Activated naive CD4-positive, alpha-beta T cell treated with anti-CD3 and anti-CD28 coated beads, Interleukin-2, amount 50 U/mL, for 72 hours (primary cell): ENCODE results near the gene CLK3. TPM values are rescaled to one million over a fixed set of nuclear protein-coding genes. Genes with fewer than 3 reads are reported as not detected.
"Not testable (repeated sequence)": the region's sequence is repeated elsewhere in the genome, so short reads cannot be mapped to it uniquely, and the experiment has no call there.

ENCODE experiments used
- ATAC-seq, 2 donors: fragments of 150-1000 bp; cut with Tn5 transposase; 2 replicates each; pipeline ENCODE4 v1.10.0; 2021; ENCODE audit warnings: mild to moderate bottlenecking in 2 of 2, moderate library complexity in 2 of 2
- DNase-seq, 2 donors: peaks; one replicate each; pipeline ENCODE4 v3.0.0; 2021 to 2022; ENCODE audit warnings: low spot score in 2 of 2
- H3K27ac Mint-ChIP-seq, 2 donors: one replicate each; pipeline ENCODE4 v1.8.0; 2022; ENCODE audit warnings: mild to moderate bottlenecking in 2 of 2, mixed read lengths in 2 of 2
- H3K36me3 Mint-ChIP-seq, 2 donors: one replicate each; pipeline ENCODE4 v1.8.0; 2022; ENCODE audit warnings: mixed read lengths in 2 of 2
- H3K9me3 Mint-ChIP-seq, 2 donors: one replicate each; pipeline ENCODE4 v1.8.0; 2022; ENCODE audit warnings: mixed read lengths in 2 of 2
- total RNA-seq, 2 donors: library from RNA; stranded (reverse); gene quantifications; one replicate each; pipeline ENCODE4 v1.2.3, GENCODE V29; 2022

CLK3 gene
- total RNA-seq, 2 donors from 2014 or later, result 160 to 176 TPM

- Mint-ChIP-seq H3K27ac (peak overlapping the region; percentile 82 to 88), H3K36me3 (peaks cover 4 to 18% of the 10 kb centered on the region in 2 donors), H3K9me3 (no peaks in the 10 kb centered on the region)
- no peak for DNase-seq
- no peak for ATAC-seq
Measured at GRCh38 chr15:74626752-74627692, 11.4 kb downstream of the CLK3 start.

- no peaks in the 10 kb centered on the region for H3K9me3 Mint-ChIP-seq
- peaks cover under 1 to 10% of the 10 kb centered on the region in 2 donors for H3K36me3 Mint-ChIP-seq
- ATAC-seq (no peak), DNase-seq (no peak)
- H3K27ac Mint-ChIP-seq, result peak overlapping the region; percentile 82 to 88
Measured at GRCh38 chr15:74627766-74628165, 12.1 kb downstream of the CLK3 start.

GRCh38 chr15:74628199-74628598 is 12.6 kb downstream of the CLK3 start:
- H3K9me3 Mint-ChIP-seq, result no peaks in the 10 kb centered on the region
- ATAC-seq (no peak), DNase-seq (no peak)
- peaks cover 0 to 8% of the 10 kb centered on the region in 2 donors for H3K36me3 Mint-ChIP-seq
- H3K27ac Mint-ChIP-seq, result peak overlapping the region; percentile 82 to 88

GRCh38 chr15:74628949-74629348 is 13.3 kb downstream of the CLK3 start:
- Mint-ChIP-seq H3K36me3 (peaks cover 0 to 8% of the 10 kb centered on the region in 2 donors), H3K9me3 (no peaks in the 10 kb centered on the region), H3K27ac (peak overlapping the region; percentile 82 to 87)
- ATAC-seq (no peak), DNase-seq (no peak)

- DNase-seq, ATAC-seq, H3K9me3 Mint-ChIP-seq, H3K36me3 Mint-ChIP-seq: not testable (repeated sequence)
- H3K27ac Mint-ChIP-seq, result peak overlapping the region in 1 of 2 donors; percentile 82
Measured at GRCh38 chr15:74629696-74630095, 14.1 kb downstream of the CLK3 start.

GRCh38 chr15:74630284-74631086 is 14.8 kb downstream of the CLK3 start:
- no peaks in the 10 kb centered on the region for H3K9me3 Mint-ChIP-seq
- H3K27ac Mint-ChIP-seq, result peak overlapping the region; percentile 18 to 62
- H3K36me3 Mint-ChIP-seq, result no peaks in the 10 kb centered on the region
- ATAC-seq (no peak), DNase-seq (no peak)

GRCh38 chr15:74631087-74631385 is 15.4 kb downstream of the CLK3 start:
- no peaks in the 10 kb centered on the region for H3K9me3 Mint-ChIP-seq
- H3K36me3 Mint-ChIP-seq, result no peaks in the 10 kb centered on the region
- H3K27ac Mint-ChIP-seq, result peak overlapping the region in 1 of 2 donors; percentile 18
- ATAC-seq, result no peak
- DNase-seq, result no peak

- H3K27ac Mint-ChIP-seq, result peak overlapping the region in 1 of 2 donors; percentile 24
- H3K36me3 Mint-ChIP-seq, result no peaks in the 10 kb centered on the region
- H3K9me3 Mint-ChIP-seq, result no peaks in the 10 kb centered on the region
- ATAC-seq (no peak), DNase-seq (no peak)
Measured at GRCh38 chr15:74631408-74631807, 15.8 kb downstream of the CLK3 start.

GRCh38 chr15:74631935-74632560 is 16.4 kb downstream of the CLK3 start:
- DNase-seq (peak in 1 of 2 donors; percentile 69), ATAC-seq (peak; percentile 58 to 60)
- Mint-ChIP-seq H3K36me3 (no peaks in the 10 kb centered on the region), H3K9me3 (no peaks in the 10 kb centered on the region), H3K27ac (peak overlapping the region; percentile 4 to 24)

- Mint-ChIP-seq H3K27ac (peak overlapping the region in 1 of 2 donors; percentile 20), H3K36me3 (no peaks in the 10 kb centered on the region), H3K9me3 (no peaks in the 10 kb centered on the region)
- ATAC-seq (no peak), DNase-seq (no peak)
Measured at GRCh38 chr15:74632601-74633000, 17.0 kb downstream of the CLK3 start.

- no peaks in the 10 kb centered on the region for H3K9me3 Mint-ChIP-seq
- DNase-seq (no peak), ATAC-seq (peak in 1 of 2 donors; percentile 51)
- H3K36me3 Mint-ChIP-seq, result no peaks in the 10 kb centered on the region
- no peak overlapping the region for H3K27ac Mint-ChIP-seq
Measured at GRCh38 chr15:74633781-74634180, 18.1 kb downstream of the CLK3 start.

- peak; percentile 78 to 82 for ATAC-seq
- Mint-ChIP-seq H3K9me3 (no peaks in the 10 kb centered on the region), H3K27ac (no peak overlapping the region), H3K36me3 (no peaks in the 10 kb centered on the region)
- DNase-seq, result peak in 1 of 2 donors; percentile 74
Measured at GRCh38 chr15:74635228-74635627, 19.6 kb downstream of the CLK3 start.

GRCh38 chr15:74636984-74637383 is 21.3 kb downstream of the CLK3 start:
- Mint-ChIP-seq H3K36me3 (no peaks in the 10 kb centered on the region), H3K27ac (peak overlapping the region; percentile 24 to 51)

GRCh38 chr15:74641151-74641550 is 25.5 kb downstream of the CLK3 start:
- DNase-seq (no peak), ATAC-seq (no peak)
- H3K9me3 Mint-ChIP-seq, result no peaks in the 10 kb centered on the region
- H3K27ac Mint-ChIP-seq, result peak overlapping the region; percentile 84 to 85
- no peaks in the 10 kb centered on the region for H3K36me3 Mint-ChIP-seq

More at GRCh38 chr15:74636984-74637383, 21.3 kb downstream of the CLK3 start:
- ATAC-seq (no peak), DNase-seq (no peak)
- no peaks in the 10 kb centered on the region for H3K9me3 Mint-ChIP-seq

GRCh38 chr15:74642348-74642733 is 26.7 kb downstream of the CLK3 start:
- Mint-ChIP-seq H3K9me3 (no peaks in the 10 kb centered on the region), H3K27ac (peak overlapping the region in 1 of 2 donors; percentile 85), H3K36me3 (no peaks in the 10 kb centered on the region)
- ATAC-seq (no peak), DNase-seq (no peak)

GRCh38 chr15:74642734-74643664 is 27.4 kb downstream of the CLK3 start:
- ATAC-seq, result no peak
- DNase-seq, result no peak
- no peaks in the 10 kb centered on the region for H3K9me3 Mint-ChIP-seq
- no peaks in the 10 kb centered on the region for H3K36me3 Mint-ChIP-seq
- H3K27ac Mint-ChIP-seq, result peak overlapping the region; percentile 17 to 85
